ENCODE results near the gene SNX13.
A peak's percentile ranks its signal among the peaks of the same experiment; 100 is the strongest.
"Not testable (repeated sequence)": the region's sequence is repeated elsewhere in the genome, so short reads cannot be mapped to it uniquely, and the experiment has no call there.

Gene SNX13

DNA sequence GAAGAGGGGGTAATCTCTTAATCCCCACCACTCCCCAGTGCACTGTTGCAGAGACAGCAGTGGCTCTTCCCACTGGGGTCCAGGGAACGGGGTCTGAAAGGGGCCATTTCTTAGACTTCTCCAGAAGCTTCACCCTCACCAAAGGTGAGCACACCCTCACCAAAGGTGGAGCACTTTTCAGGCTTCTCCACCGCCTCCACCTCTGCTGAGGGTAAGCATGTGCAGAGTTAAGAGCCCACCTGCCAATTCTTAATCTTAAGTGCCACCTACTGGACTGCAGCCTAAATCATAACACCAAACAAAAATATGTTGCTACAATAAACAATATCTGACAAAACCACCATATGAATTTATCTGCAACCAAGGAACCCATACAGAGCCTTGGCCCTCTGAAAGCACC lies 27.0 kb downstream of the SNX13 start:
- no peak for FAIRE-seq
- no peak for DNase-seq (ENCODE audit: insufficient read length, low spot score)
- no peak for TF ChIP-seq POLR2A (IDR thresholded peaks at IDR 0.05; ENCODE audit: low read depth, low read length)

GRCh38 chr7:17912536-17913235 lies 27.6 kb downstream of the SNX13 start:
- TF ChIP-seq POLR2A (IDR thresholded peaks at IDR 0.05; ENCODE audit: low read depth, low read length), result no peak
- FAIRE-seq (no peak), DNase-seq (ENCODE audit: insufficient read length, low spot score) (no peak)

DNA sequence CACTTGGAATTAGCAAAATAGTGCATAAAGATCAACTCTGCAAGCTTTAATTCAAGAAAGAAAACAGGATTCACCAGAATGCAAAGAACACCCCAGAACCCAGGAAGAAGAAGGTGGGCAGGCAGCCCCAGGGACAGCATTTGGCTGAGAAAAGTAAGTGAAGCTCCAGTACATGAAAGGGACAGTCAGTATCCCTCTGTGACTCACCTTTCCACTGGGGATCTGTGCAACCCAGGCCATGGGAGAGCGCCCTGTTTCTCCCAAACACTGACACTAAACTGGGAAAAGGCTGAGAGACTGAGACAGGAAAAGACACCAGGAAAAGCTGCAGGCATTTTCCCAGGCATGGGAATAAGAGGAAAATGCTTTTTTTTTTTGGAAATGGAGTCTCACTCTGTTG lies 28.2 kb downstream of the SNX13 start:
- FAIRE-seq (no peak), DNase-seq (ENCODE audit: insufficient read length, low spot score) (no peak)
- TF ChIP-seq POLR2A (IDR thresholded peaks at IDR 0.05; ENCODE audit: low read depth, low read length), result no peak

GRCh38 chr7:17910377-17910776 lies 29.9 kb downstream of the SNX13 start:
- no peak for FAIRE-seq
- no peak for TF ChIP-seq POLR2A (IDR thresholded peaks at IDR 0.05; ENCODE audit: low read depth, low read length)

GRCh38 chr7:17909310-17909709 lies 31.0 kb downstream of the SNX13 start:
- not testable (repeated sequence) for FAIRE-seq; DNase-seq (ENCODE audit: insufficient read length, low spot score)

More at GRCh38 chr7:17910377-17910776, 29.9 kb downstream of the SNX13 start:
- no peak for DNase-seq (ENCODE audit: insufficient read length, low spot score)

GRCh38 chr7:17907014-17907413 lies 33.3 kb downstream of the SNX13 start:
- FAIRE-seq, result peak; percentile 61
- no peak for DNase-seq (ENCODE audit: insufficient read length, low spot score)
- TF ChIP-seq POLR2A (IDR thresholded peaks at IDR 0.05; ENCODE audit: low read depth, low read length), result no peak

GRCh38 chr7:17903337-17903736 lies 37.0 kb downstream of the SNX13 start:
- FAIRE-seq (peak; percentile 45), DNase-seq (ENCODE audit: insufficient read length, low spot score) (no peak)
- no peak for TF ChIP-seq POLR2A (IDR thresholded peaks at IDR 0.05; ENCODE audit: low read depth, low read length)

GRCh38 chr7:17902599-17902998 lies 37.7 kb downstream of the SNX13 start:
- no peak for DNase-seq (ENCODE audit: insufficient read length, low spot score)
- FAIRE-seq, result no peak
- no peak for TF ChIP-seq POLR2A (IDR thresholded peaks at IDR 0.05; ENCODE audit: low read depth, low read length)

GRCh38 chr7:17900464-17900863 lies 39.8 kb downstream of the SNX13 start:
- FAIRE-seq (no peak), DNase-seq (ENCODE audit: insufficient read length, low spot score) (no peak)
- TF ChIP-seq POLR2A (IDR thresholded peaks at IDR 0.05; ENCODE audit: low read depth, low read length), result no peak

GRCh38 chr7:17898111-17898510 lies 42.2 kb downstream of the SNX13 start:
- FAIRE-seq (no peak), DNase-seq (ENCODE audit: insufficient read length, low spot score) (no peak)
- TF ChIP-seq POLR2A (IDR thresholded peaks at IDR 0.05; ENCODE audit: low read depth, low read length), result no peak

DNA sequence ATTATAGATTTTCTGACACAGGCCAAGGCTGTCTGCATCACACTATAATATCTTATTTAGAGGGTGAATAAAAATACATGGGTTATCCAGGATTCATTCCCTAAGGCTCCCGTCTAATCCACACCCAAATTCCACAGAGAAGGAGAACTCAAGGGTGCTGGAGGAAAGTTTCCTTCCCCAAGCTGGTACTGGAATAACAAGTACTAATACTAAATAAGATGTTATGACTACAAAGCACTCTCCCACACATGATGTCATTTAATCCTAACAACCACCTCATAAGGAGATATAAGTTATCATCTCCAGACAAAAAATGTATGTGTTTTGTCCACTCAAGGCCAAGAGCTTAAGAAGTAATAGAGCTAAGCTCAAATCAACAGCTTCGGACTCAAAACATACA lies 53.0 kb downstream of the SNX13 start:
- FAIRE-seq (peak; percentile 86), DNase-seq (ENCODE audit: insufficient read length, low spot score) (no peak)
- TF ChIP-seq POLR2A (IDR thresholded peaks at IDR 0.05; ENCODE audit: low read depth, low read length), result no peak

- DNase-seq (ENCODE audit: insufficient read length, low spot score) (no peak), FAIRE-seq (no peak)
- TF ChIP-seq POLR2A (IDR thresholded peaks at IDR 0.05; ENCODE audit: low read depth, low read length), result no peak
These were observed 57.6 kb downstream of the SNX13 start for GRCh38 chr7:17882685-17883084.

- TF ChIP-seq POLR2A (IDR thresholded peaks at IDR 0.05; ENCODE audit: low read depth, low read length), result no peak
- FAIRE-seq (peak; percentile 67), DNase-seq (ENCODE audit: insufficient read length, low spot score) (no peak)
These were observed 61.1 kb downstream of the SNX13 start for GRCh38 chr7:17879075-17879661.

GRCh38 chr7:17878627-17879026 lies 61.7 kb downstream of the SNX13 start:
- DNase-seq (ENCODE audit: insufficient read length, low spot score) (no peak), FAIRE-seq (no peak)
- no peak for TF ChIP-seq POLR2A (IDR thresholded peaks at IDR 0.05; ENCODE audit: low read depth, low read length)

GRCh38 chr7:17871815-17872533 lies 68.3 kb downstream of the SNX13 start:
- FAIRE-seq (no peak), DNase-seq (ENCODE audit: insufficient read length, low spot score) (no peak)
- no peak for TF ChIP-seq POLR2A (IDR thresholded peaks at IDR 0.05; ENCODE audit: low read depth, low read length)

Data from H54 (cell line).